Loucy (cell line): ENCODE measurements around the gene TUBGCP3.

ENCODE experiments used
- H2AFZ ChIP-seq: fragments of 200-600 bp; sonication (generic); 2 replicates; pipeline ENCODE4 v1.6.0; 2016; ENCODE audit warnings: antibody characterized with exemption, mild to moderate bottlenecking, low read length, moderate library complexity
- H3F3A ChIP-seq: fragments of 200-600 bp; 2 replicates; pipeline ENCODE4 v1.6.0; 2016; ENCODE audit warnings: antibody characterized with exemption, low read depth, mild to moderate bottlenecking
- H3K27me3 ChIP-seq: fragments of 200-600 bp; sonication (generic); 2 replicates; pipeline ENCODE4 v1.6.1; 2014; ENCODE audit warnings: low read length, mild to moderate bottlenecking; ENCODE audit not compliant: insufficient read depth, poor library complexity, severe bottlenecking
- H3K36me3 ChIP-seq: fragments of 200-600 bp; sonication (generic); 2 replicates; pipeline ENCODE4 v1.6.1; 2016; ENCODE audit warnings: low read length; ENCODE audit not compliant: insufficient read depth
- H3K4me1 ChIP-seq: fragments of 200-600 bp; sonication (generic); 2 replicates; pipeline ENCODE4 v1.5.1; 2014; ENCODE audit warnings: low read length, mild to moderate bottlenecking; ENCODE audit not compliant: insufficient read depth, poor library complexity, severe bottlenecking
- H3K4me2 ChIP-seq: fragments of 200-600 bp; sonication (generic); 2 replicates; pipeline ENCODE4 v1.6.0; 2014; ENCODE audit warnings: antibody characterized with exemption, low read length, low read depth, mild to moderate bottlenecking; ENCODE audit not compliant: poor library complexity, severe bottlenecking
- H3K4me3 ChIP-seq: fragments of 200-600 bp; sonication (generic); 2 replicates; pipeline ENCODE4 v1.5.1; 2014; ENCODE audit warnings: low read length, mild to moderate bottlenecking, mixed read lengths; ENCODE audit not compliant: poor library complexity, severe bottlenecking
- H3K79me2 ChIP-seq: fragments of 200-600 bp; sonication (generic); 2 replicates; pipeline ENCODE4 v1.6.1; 2014; ENCODE audit warnings: low read length; ENCODE audit not compliant: insufficient read depth
- H3K9ac ChIP-seq: fragments of 200-600 bp; sonication (generic); 2 replicates; pipeline ENCODE4 v1.6.0; 2014; ENCODE audit warnings: mild to moderate bottlenecking, low read depth, low read length, moderate library complexity; ENCODE audit not compliant: poor library complexity, severe bottlenecking
- H3K9me2 ChIP-seq: fragments of 200-600 bp; sonication (generic); replicated peaks from 2 replicates; pipeline ENCODE4 v1.6.1; 2016; ENCODE audit warnings: low read depth, low read length, mixed read lengths
- H3K9me3 ChIP-seq: fragments of 200-600 bp; sonication (generic); 2 replicates; pipeline ENCODE4 v1.6.1; 2014; ENCODE audit warnings: mild to moderate bottlenecking, antibody characterized with exemption, low read length, low read depth; ENCODE audit not compliant: insufficient read depth
- H4K20me1 ChIP-seq: fragments of 200-600 bp; sonication (generic); 2 replicates; pipeline ENCODE4 v1.6.0; 2014; ENCODE audit warnings: antibody characterized with exemption, low read length, mild to moderate bottlenecking; ENCODE audit not compliant: insufficient read depth, poor library complexity, severe bottlenecking
- CTCF ChIP-seq: fragments of 200-600 bp; sonication (generic); conservative IDR thresholded peaks from 2 replicates; pipeline ENCODE4 v1.5.1; 2014; ENCODE audit warnings: mild to moderate bottlenecking, antibody characterized with exemption, low read length
- EZH2phosphoT487 ChIP-seq: fragments of 200-600 bp; IDR thresholded peaks from 2 replicates; pipeline ENCODE4 v1.6.1; 2018; ENCODE audit warnings: antibody characterized with exemption, mild to moderate bottlenecking, moderate library complexity, borderline replicate concordance

Gene TUBGCP3

GRCh38 chr13:112456138-112457056, 131.6 kb downstream of the TUBGCP3 start:
- TF ChIP-seq EZH2phosphoT487 (no peak), CTCF (no peak)
- H3K36me3 ChIP-seq: no peaks in the 10 kb centered on the region
- no peaks in the 10 kb centered on the region for H3K27me3 ChIP-seq
- H3K4me1 ChIP-seq: no peaks in the 10 kb centered on the region
- H3K4me2 ChIP-seq: no peak overlapping the region
- no peaks in the 10 kb centered on the region for H3K9me2 ChIP-seq
- H4K20me1 ChIP-seq: no peaks in the 10 kb centered on the region
- H3K9ac ChIP-seq: no peak overlapping the region
- no peaks in the 10 kb centered on the region for H3F3A ChIP-seq
- no peaks in the 10 kb centered on the region for H3K9me3 ChIP-seq
- H3K4me3 ChIP-seq: no peak overlapping the region
- no peak overlapping the region for H2AFZ ChIP-seq
- no peaks in the 10 kb centered on the region for H3K79me2 ChIP-seq

GRCh38 chr13:112455476-112456059, 132.4 kb downstream of the TUBGCP3 start:
- H3K4me1 ChIP-seq: no peaks in the 10 kb centered on the region
- no peak for TF ChIP-seq CTCF
- no peak for TF ChIP-seq EZH2phosphoT487
- H3K79me2 ChIP-seq: no peaks in the 10 kb centered on the region
- no peaks in the 10 kb centered on the region for H3K9me2 ChIP-seq
- no peak overlapping the region for H2AFZ ChIP-seq
- H3K9ac ChIP-seq: no peak overlapping the region
- no peaks in the 10 kb centered on the region for H3K36me3 ChIP-seq
- H3K4me2 ChIP-seq: no peak overlapping the region
- H4K20me1 ChIP-seq: no peaks in the 10 kb centered on the region
- H3K4me3 ChIP-seq: no peak overlapping the region
- no peaks in the 10 kb centered on the region for H3K27me3 ChIP-seq
- no peaks in the 10 kb centered on the region for H3F3A ChIP-seq
- H3K9me3 ChIP-seq: no peaks in the 10 kb centered on the region

- Histone ChIP-seq H3K4me3 (no peak overlapping the region), H3K4me1 (no peaks in the 10 kb centered on the region), H3K9me3 (no peaks in the 10 kb centered on the region), H3K79me2 (no peaks in the 10 kb centered on the region), H3K36me3 (no peaks in the 10 kb centered on the region), H3F3A (no peaks in the 10 kb centered on the region), H3K4me2 (no peak overlapping the region), H3K9me2 (no peaks in the 10 kb centered on the region), H4K20me1 (no peaks in the 10 kb centered on the region), H3K9ac (no peak overlapping the region), H3K27me3 (no peaks in the 10 kb centered on the region), H2AFZ (no peak overlapping the region)
- TF ChIP-seq EZH2phosphoT487 (no peak), CTCF (no peak)
These were observed 133.2 kb downstream of the TUBGCP3 start for GRCh38 chr13:112454648-112455334.
